GM19463 (cell line): ENCODE measurements around the gene LY86.
A peak's percentile ranks its signal among the peaks of the same experiment; 100 is the strongest.

Experiments used
- ATAC-seq: cut with Tn5 transposase; IDR thresholded peaks from one replicate; pipeline ENCODE4 v1.9.1; 2021; ENCODE audit warnings: mild to moderate bottlenecking, moderate library complexity; ENCODE audit not compliant: unreplicated experiment

LY86 gene

GRCh38 chr6:6569811-6570164 is 18.7 kb upstream of the LY86 start:
- ATAC-seq, result no peak

GRCh38 chr6:6570929-6571671 is 17.4 kb upstream of the LY86 start:
- no peak for ATAC-seq

GRCh38 chr6:6575143-6575542 is 13.4 kb upstream of the LY86 start:
- ATAC-seq, result no peak

GRCh38 chr6:6577735-6578134 is 10.8 kb upstream of the LY86 start:
- no peak for ATAC-seq

GRCh38 chr6:6579281-6579680 is 9.2 kb upstream of the LY86 start:
- no peak for ATAC-seq

- no peak for ATAC-seq
Measured at GRCh38 chr6:6580225-6580856, 8.2 kb upstream of the LY86 start.

- ATAC-seq, result no peak
Measured at GRCh38 chr6:6581054-6581453, 7.5 kb upstream of the LY86 start.

GRCh38 chr6:6582131-6582530 is 6.4 kb upstream of the LY86 start:
- no peak for ATAC-seq

- ATAC-seq, result no peak
Measured at GRCh38 chr6:6583836-6584235, 4.7 kb upstream of the LY86 start.

- ATAC-seq, result peak; percentile 24
Measured at GRCh38 chr6:6584310-6585002, 4.1 kb upstream of the LY86 start.

GRCh38 chr6:6585003-6585311 is 3.6 kb upstream of the LY86 start:
- no peak for ATAC-seq

GRCh38 chr6:6586167-6586566 is 2.4 kb upstream of the LY86 start:
- ATAC-seq, result no peak

GRCh38 chr6:6586671-6587526 is 1.6 kb upstream of the LY86 start:
- ATAC-seq, result peak; percentile 49

GRCh38 chr6:6587696-6588063 is 840 bp upstream of the LY86 start:
- ATAC-seq, result no peak

GRCh38 chr6:6588924-6589709 is 597 bp downstream of the LY86 start:
- ATAC-seq, result no peak

GRCh38 chr6:6590530-6590929 is 2.0 kb downstream of the LY86 start:
- ATAC-seq, result no peak

GRCh38 chr6:6591778-6592465 is 3.4 kb downstream of the LY86 start:
- ATAC-seq, result no peak

GRCh38 chr6:6592826-6593475 is 4.4 kb downstream of the LY86 start:
- ATAC-seq, result no peak

- ATAC-seq, result no peak
Measured at GRCh38 chr6:6593867-6594468, 5.4 kb downstream of the LY86 start.
